Mesenchymal stem cell (in vitro differentiated cells and primary cell): ENCODE results near the gene PRKAA2.

ENCODE experiments used
- DNase-seq: peaks from one replicate; pipeline ENCODE4 v3.0.0-alpha.2; 2013
- H2AFZ ChIP-seq: one replicate; pipeline ENCODE4 v1.6.1; 2013; ENCODE audit warnings: low read depth, mild to moderate bottlenecking, control low read depth, inconsistent platforms, low read length, moderate library complexity
- H2AK5ac ChIP-seq: 2 replicates; pipeline ENCODE4 v1.6.1; 2013; ENCODE audit warnings: low read length, moderate library complexity, mild to moderate bottlenecking, inconsistent platforms; ENCODE audit not compliant: severe bottlenecking
- H2BK120ac ChIP-seq: one replicate; pipeline ENCODE4 v1.6.1; 2013; ENCODE audit warnings: low read depth, mild to moderate bottlenecking, inconsistent platforms, low read length, moderate library complexity
- H2BK12ac ChIP-seq, 2 experiments: one replicate each; pipeline ENCODE4 v1.6.1; 2013; ENCODE audit warnings: inconsistent platforms in 2 of 2, low read length in 2 of 2, mild to moderate bottlenecking in 2 of 2, moderate library complexity in 2 of 2, control low read depth in 1 of 2
- H2BK15ac ChIP-seq: one replicate; pipeline ENCODE4 v1.6.1; 2013; ENCODE audit warnings: mild to moderate bottlenecking, low read depth, inconsistent platforms; ENCODE audit not compliant: poor library complexity, severe bottlenecking
- H2BK5ac ChIP-seq: 2 replicates; pipeline ENCODE4 v1.6.1; 2013; ENCODE audit warnings: low read depth, mild to moderate bottlenecking, low read length, control low read depth, inconsistent platforms; ENCODE audit not compliant: poor library complexity, severe bottlenecking
- H3K14ac ChIP-seq, 2 experiments: one replicate each; pipeline ENCODE4 v1.6.1; 2013; ENCODE audit warnings: inconsistent platforms in 2 of 2, low read length in 2 of 2, control low read depth in 1 of 2, mild to moderate bottlenecking in 1 of 2, moderate library complexity in 1 of 2
- H3K18ac ChIP-seq, 2 experiments: one replicate each; pipeline ENCODE4 v1.6.1; 2013; ENCODE audit warnings: inconsistent platforms in 2 of 2, low read length in 2 of 2, control low read depth in 1 of 2, low read depth in 1 of 2, mild to moderate bottlenecking in 1 of 2
- H3K23ac ChIP-seq, 2 experiments: one replicate each; pipeline ENCODE4 v1.6.1; 2013; ENCODE audit warnings: inconsistent platforms in 2 of 2, low read length in 2 of 2, mild to moderate bottlenecking in 2 of 2, moderate library complexity in 2 of 2, control low read depth in 1 of 2
- H3K27ac ChIP-seq: 2 replicates; pipeline ENCODE4 v1.5.1; 2013; ENCODE audit warnings: mild to moderate bottlenecking, moderate library complexity, low read length, control low read depth, inconsistent platforms; ENCODE audit not compliant: poor library complexity, severe bottlenecking
- H3K27me3 ChIP-seq, 2 experiments: 2 replicates each; pipeline versions ENCODE4 v1.6.1 to v1.7.0; 2013; ENCODE audit warnings: low read length in 2 of 2, mild to moderate bottlenecking in 2 of 2, moderate library complexity in 2 of 2, control low read depth in 1 of 2, inconsistent platforms in 1 of 2; ENCODE audit not compliant: control insufficient read depth in 1 of 2, insufficient read depth in 1 of 2
- H3K36me3 ChIP-seq, 2 experiments: 2 replicates each; pipeline versions ENCODE4 v1.6.1 to v1.7.0; 2013; ENCODE audit warnings: low read length in 2 of 2, control low read depth in 1 of 2, inconsistent platforms in 1 of 2, low read depth in 1 of 2, mild to moderate bottlenecking in 1 of 2; ENCODE audit not compliant: insufficient read depth in 2 of 2, control insufficient read depth in 1 of 2
- H3K4ac ChIP-seq, 2 experiments: one replicate each; pipeline ENCODE4 v1.6.1; 2013; ENCODE audit warnings: inconsistent platforms in 2 of 2, low read length in 2 of 2, mild to moderate bottlenecking in 2 of 2, moderate library complexity in 2 of 2, control low read depth in 1 of 2, low read depth in 1 of 2
- H3K4me1 ChIP-seq: 2 replicates; pipeline ENCODE4 v1.6.1; 2013; ENCODE audit warnings: low read depth, low read length, control low read depth; ENCODE audit not compliant: control insufficient read depth, insufficient read depth
- H3K4me2 ChIP-seq: 2 replicates; pipeline ENCODE4 v1.6.1; 2013; ENCODE audit warnings: low read length, mild to moderate bottlenecking, inconsistent platforms; ENCODE audit not compliant: poor library complexity, severe bottlenecking
- H3K4me3 ChIP-seq, 2 experiments: 2 replicates each; pipeline versions ENCODE4 v1.5.1 to v1.7.0; 2013; ENCODE audit warnings: low read length in 2 of 2, mild to moderate bottlenecking in 2 of 2, control low read depth in 1 of 2, low read depth in 1 of 2; ENCODE audit not compliant: insufficient read depth in 1 of 2
- H3K79me1 ChIP-seq: replicated peaks from 2 replicates; pipeline ENCODE4 v1.6.1; 2013; ENCODE audit warnings: mild to moderate bottlenecking, control low read depth, low read length, inconsistent platforms; ENCODE audit not compliant: poor library complexity, severe bottlenecking
- H3K9ac ChIP-seq: 2 replicates; pipeline ENCODE4 v1.7.0; 2013; ENCODE audit warnings: mild to moderate bottlenecking, low read length, moderate library complexity
- H3K9me3 ChIP-seq: 2 replicates; pipeline ENCODE4 v1.7.0; 2013; ENCODE audit warnings: mild to moderate bottlenecking, low read length; ENCODE audit not compliant: control insufficient read depth
- H4K8ac ChIP-seq: one replicate; pipeline ENCODE4 v1.6.1; 2013; ENCODE audit warnings: inconsistent platforms, mild to moderate bottlenecking, low read length, moderate library complexity
- H4K91ac ChIP-seq: one replicate; pipeline ENCODE4 v1.6.1; 2013; ENCODE audit warnings: mild to moderate bottlenecking, low read length, inconsistent platforms
- WGBS: methylation state at CpG from one replicate; pipeline ENCODE4 v1.1.7; 2013; ENCODE audit warnings: mixed read lengths; 5-methylcytosine and 5-hydroxymethylcytosine counted together

The PRKAA2 gene

GRCh38 chr1:56645677-56646305 is 677 bp downstream of the PRKAA2 start:
- H2AFZ ChIP-seq, result peak overlapping the region; percentile 80
- peak; percentile 40 for DNase-seq
- H2AK5ac ChIP-seq, result no peak overlapping the region
- H3K4me1 ChIP-seq, result no peaks in the 10 kb centered on the region
- peak overlapping the region; percentile 25 for H4K91ac ChIP-seq
- 9% methylated on average over 18 of the region's 18 CpGs for WGBS
- peaks cover 3% of the 10 kb centered on the region for H3K79me1 ChIP-seq
- H3K9ac ChIP-seq, result peak overlapping the region; percentile 62
- no peaks in the 10 kb centered on the region for H3K27me3 ChIP-seq
- peak overlapping the region; percentile 33 for H2BK5ac ChIP-seq
- peak overlapping the region; percentile 88 for H4K8ac ChIP-seq
- H3K4me2 ChIP-seq, result peak overlapping the region; percentile 55
- H3K4me3 ChIP-seq, result peak overlapping the region; percentile 80 to 91
- H3K23ac ChIP-seq, result peak overlapping the region in 1 of 2 experiments; percentile 63
- no peak overlapping the region for H2BK12ac ChIP-seq
- H2BK120ac ChIP-seq, result peak overlapping the region; percentile 7
- peak overlapping the region in 1 of 2 experiments; percentile 57 for H3K14ac ChIP-seq
- H3K9me3 ChIP-seq, result no peaks in the 10 kb centered on the region
- no peaks in the 10 kb centered on the region for H3K36me3 ChIP-seq
- H3K27ac ChIP-seq, result peak overlapping the region; percentile 51
- no peak overlapping the region for H3K4ac ChIP-seq
- peak overlapping the region; percentile 6 to 29 for H3K18ac ChIP-seq
- peak overlapping the region; percentile 90 for H2BK15ac ChIP-seq

- H3K36me3 ChIP-seq, result no peaks in the 10 kb centered on the region
- H3K9me3 ChIP-seq, result no peaks in the 10 kb centered on the region
- H4K91ac ChIP-seq, result no peak overlapping the region
- H2AK5ac ChIP-seq, result no peak overlapping the region
- H3K18ac ChIP-seq, result no peak overlapping the region
- H3K27me3 ChIP-seq, result no peaks in the 10 kb centered on the region
- no peak overlapping the region for H2BK5ac ChIP-seq
- H2BK15ac ChIP-seq, result no peak overlapping the region
- H3K9ac ChIP-seq, result no peak overlapping the region
- 90% methylated on average over 3 of the region's 3 CpGs for WGBS
- H3K4me2 ChIP-seq, result peak overlapping the region; percentile 22
- no peaks in the 10 kb centered on the region for H3K4me1 ChIP-seq
- no peak overlapping the region for H3K27ac ChIP-seq
- no peak overlapping the region for H4K8ac ChIP-seq
- H2AFZ ChIP-seq, result no peak overlapping the region
- no peak overlapping the region for H3K4ac ChIP-seq
- peaks cover 3% of the 10 kb centered on the region for H3K79me1 ChIP-seq
- no peak overlapping the region for H3K4me3 ChIP-seq
- no peak overlapping the region for H2BK12ac ChIP-seq
- H3K23ac ChIP-seq, result no peak overlapping the region
- H3K14ac ChIP-seq, result no peak overlapping the region
- no peak for DNase-seq
- no peak overlapping the region for H2BK120ac ChIP-seq
Measured at GRCh38 chr1:56646611-56647010, 1.5 kb downstream of the PRKAA2 start.

- Histone ChIP-seq H2AK5ac (no peak overlapping the region), H3K36me3 (no peaks in the 10 kb centered on the region), H4K91ac (no peak overlapping the region), H3K23ac (no peak overlapping the region), H3K27ac (no peak overlapping the region), H3K79me1 (peaks cover 3% of the 10 kb centered on the region), H3K4me3 (no peak overlapping the region), H3K4me1 (no peaks in the 10 kb centered on the region), H2AFZ (no peak overlapping the region), H2BK15ac (no peak overlapping the region), H3K4ac (no peak overlapping the region), H3K27me3 (no peaks in the 10 kb centered on the region), H3K9me3 (no peaks in the 10 kb centered on the region), H3K4me2 (no peak overlapping the region), H4K8ac (no peak overlapping the region), H2BK12ac (no peak overlapping the region), H2BK120ac (no peak overlapping the region), H2BK5ac (no peak overlapping the region), H3K18ac (no peak overlapping the region), H3K14ac (no peak overlapping the region), H3K9ac (no peak overlapping the region)
- no CpG with 5 or more reads among the region's 1 CpG for WGBS
- DNase-seq, result peak; percentile 18
Measured at GRCh38 chr1:56647106-56647505, 2.0 kb downstream of the PRKAA2 start.

- no peak overlapping the region for H2BK12ac ChIP-seq
- H2BK15ac ChIP-seq, result no peak overlapping the region
- H3K79me1 ChIP-seq, result peaks cover 3% of the 10 kb centered on the region
- H3K4me3 ChIP-seq, result no peak overlapping the region
- H2AK5ac ChIP-seq, result no peak overlapping the region
- no peak overlapping the region for H3K18ac ChIP-seq
- DNase-seq, result no peak
- no peak overlapping the region for H3K23ac ChIP-seq
- no peak overlapping the region for H2BK120ac ChIP-seq
- H3K27ac ChIP-seq, result no peak overlapping the region
- H3K4ac ChIP-seq, result no peak overlapping the region
- no peak overlapping the region for H3K9ac ChIP-seq
- no peaks in the 10 kb centered on the region for H3K27me3 ChIP-seq
- H4K91ac ChIP-seq, result no peak overlapping the region
- 20% methylated on average over 1 of the region's 4 CpGs for WGBS
- no peak overlapping the region for H2AFZ ChIP-seq
- H2BK5ac ChIP-seq, result no peak overlapping the region
- no peaks in the 10 kb centered on the region for H3K4me1 ChIP-seq
- no peaks in the 10 kb centered on the region for H3K36me3 ChIP-seq
- H3K9me3 ChIP-seq, result no peaks in the 10 kb centered on the region
- no peak overlapping the region for H3K14ac ChIP-seq
- H3K4me2 ChIP-seq, result no peak overlapping the region
- no peak overlapping the region for H4K8ac ChIP-seq
Measured at GRCh38 chr1:56648546-56648945, 3.4 kb downstream of the PRKAA2 start.
